Head of caudate nucleus (tissue), 42 donors: Measurements from ENCODE around the gene GPC6.
"Not testable (repeated sequence)": the region's sequence is repeated elsewhere in the genome, so short reads cannot be mapped to it uniquely, and the experiment has no call there.

ENCODE experiments used
- DNase-seq, 42 donors: peaks; one replicate each; pipeline versions ENCODE4 v3.0.0 to v3.0.0-alpha.2; 2020 to 2021; ENCODE audit warnings: mixed read lengths in 7 of 42
- intact Hi-C: fragments of 100-400 bp; cut with DNase I; formaldehyde crosslinking; loops from one replicate; pipeline ENCODE4 v1.15.0; 2022

GPC6 gene

DNA sequence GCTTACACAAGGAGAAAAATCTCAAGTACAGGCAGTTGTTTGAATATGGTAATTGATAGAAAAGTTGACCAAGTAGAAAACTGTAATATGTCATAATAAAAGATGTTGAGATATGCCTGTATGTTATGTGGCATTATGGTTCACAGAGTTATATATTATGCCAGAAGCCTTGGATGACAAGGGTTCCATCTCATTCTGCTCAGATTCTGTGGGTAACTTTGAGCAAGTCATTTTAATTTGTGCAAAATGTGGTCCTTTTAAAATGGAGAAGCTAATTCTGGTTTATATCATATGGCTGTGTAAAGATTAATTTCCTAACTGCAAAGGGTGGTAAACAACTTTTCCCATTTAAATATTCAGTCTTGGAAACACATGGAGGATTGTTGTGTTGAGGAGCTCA, 180.9 kb downstream of the GPC6 start:
- no peak for DNase-seq
- intact Hi-C loops, result no loop called here

DNA sequence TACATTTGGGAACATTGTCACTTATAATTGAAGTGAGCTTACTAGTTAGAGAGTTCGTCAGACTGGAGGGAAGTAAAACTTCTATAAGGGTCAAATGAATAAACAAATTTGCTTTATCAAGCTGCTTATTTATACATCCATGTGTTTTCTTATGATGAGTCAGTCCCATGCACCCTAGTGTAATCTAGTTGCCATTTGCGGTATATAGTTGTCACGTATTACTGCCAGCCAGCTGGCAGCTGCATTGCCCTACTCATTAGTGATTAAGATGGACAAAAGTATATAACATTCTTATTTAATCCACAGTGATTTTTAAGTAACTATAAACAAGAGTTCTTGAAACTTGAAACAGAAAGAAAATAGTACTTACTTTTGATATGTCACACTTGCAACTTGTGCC, 182.4 kb downstream of the GPC6 start:
- intact Hi-C loops, result no loop called here

DNA sequence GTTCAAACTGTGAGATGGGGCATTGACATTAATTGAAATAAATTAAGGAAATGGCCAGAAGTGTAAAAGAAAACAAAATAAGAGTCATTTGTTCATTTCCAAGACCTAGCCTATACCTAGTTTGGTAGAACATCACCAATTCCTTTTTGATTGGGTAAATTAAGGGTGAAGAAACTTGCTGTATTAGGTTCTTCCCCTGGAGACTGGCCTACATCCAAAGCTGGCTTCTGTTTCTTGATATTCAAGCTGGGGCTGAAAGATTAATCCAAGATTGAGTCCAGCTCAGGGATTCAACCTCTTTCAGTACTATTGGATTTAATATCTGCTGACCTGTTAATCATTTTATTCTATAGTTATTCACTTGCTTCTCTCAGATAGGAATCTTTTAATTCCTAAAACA, 183.2 kb downstream of the GPC6 start:
- intact Hi-C loops, result no loop called here
- DNase-seq, result no peak

More for the DNA sequence above, 182.4 kb downstream of the GPC6 start:
- no peak for DNase-seq

DNA sequence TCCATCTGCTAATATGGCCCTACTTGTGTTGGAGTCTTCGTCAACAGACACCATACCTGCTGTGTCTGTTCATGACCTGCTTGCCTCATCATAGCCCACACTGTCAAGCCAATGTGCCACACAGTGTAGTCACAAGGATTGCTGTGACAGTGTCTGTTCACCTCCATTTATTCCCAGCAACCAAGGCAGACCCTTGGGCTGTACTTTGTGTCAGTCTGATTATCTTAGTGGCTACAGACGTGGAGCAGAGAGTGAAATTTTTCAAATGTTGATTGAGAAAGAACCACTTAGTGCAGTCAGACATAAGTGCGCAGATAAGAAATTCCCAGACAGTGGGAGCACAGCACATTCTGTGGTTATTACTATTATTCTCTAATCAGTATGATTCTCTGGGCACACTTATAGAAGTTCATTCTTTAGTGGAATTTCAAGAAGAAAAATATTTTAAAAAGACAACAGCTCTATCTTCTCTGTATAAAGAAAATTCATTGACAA, 184.6 kb downstream of the GPC6 start:
- intact Hi-C loops, result no loop called here
- no peak for DNase-seq

DNA sequence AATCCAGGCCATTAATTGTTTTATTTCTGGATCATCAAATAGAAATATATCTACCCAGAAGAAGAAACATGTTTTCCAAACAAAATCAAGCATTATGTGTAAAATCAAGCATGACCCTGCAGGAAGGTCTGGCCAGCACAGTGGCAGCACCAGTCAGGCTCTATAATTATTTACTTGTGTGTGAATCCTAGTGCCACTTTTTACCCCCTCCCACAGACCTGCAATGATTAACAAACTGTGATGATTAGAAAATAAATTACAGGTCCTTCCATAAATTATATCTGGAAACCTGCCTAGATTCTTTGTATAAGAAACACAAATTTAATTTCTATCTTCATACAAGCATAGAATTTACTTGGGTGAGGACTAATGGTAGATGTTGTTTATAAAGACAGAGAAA, 186.1 kb downstream of the GPC6 start:
- intact Hi-C loops, result no loop called here
- DNase-seq, result no peak

DNA sequence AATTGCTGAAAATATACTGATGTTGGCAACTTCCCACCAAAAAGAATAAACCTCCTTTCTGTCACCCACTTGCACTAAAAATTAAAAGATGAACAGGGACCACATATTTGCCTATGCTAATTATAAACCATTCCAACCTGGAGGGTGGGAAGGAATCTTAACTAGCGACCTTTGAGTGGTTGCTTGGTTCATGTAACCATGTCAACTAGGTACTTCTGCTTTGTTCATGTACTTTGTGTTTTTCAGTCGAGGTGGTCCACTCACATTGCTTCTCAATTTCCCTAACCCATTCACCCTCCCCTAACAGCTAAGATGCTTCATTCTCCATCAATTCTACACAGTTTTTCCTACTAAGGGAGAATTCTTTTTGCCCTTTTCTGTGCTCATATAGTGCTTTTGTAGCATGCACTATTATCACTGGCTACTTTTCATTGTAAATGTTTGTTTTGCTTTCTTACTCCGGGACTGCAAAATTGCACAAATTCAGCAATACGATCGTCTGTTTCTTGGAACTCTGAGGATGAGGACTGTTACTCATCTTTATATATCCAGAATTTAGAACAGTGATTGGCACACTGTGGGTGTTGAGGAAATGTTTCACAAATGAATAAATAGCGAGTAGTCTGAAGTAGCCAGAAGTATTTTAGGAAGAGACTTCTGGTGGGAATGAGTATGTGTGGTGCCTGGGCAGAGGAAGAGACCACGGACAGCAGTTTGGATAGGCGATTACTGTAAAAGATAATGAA, 187.5 kb downstream of the GPC6 start:
- DNase-seq, result no peak
- intact Hi-C loops, result no loop called here

DNA sequence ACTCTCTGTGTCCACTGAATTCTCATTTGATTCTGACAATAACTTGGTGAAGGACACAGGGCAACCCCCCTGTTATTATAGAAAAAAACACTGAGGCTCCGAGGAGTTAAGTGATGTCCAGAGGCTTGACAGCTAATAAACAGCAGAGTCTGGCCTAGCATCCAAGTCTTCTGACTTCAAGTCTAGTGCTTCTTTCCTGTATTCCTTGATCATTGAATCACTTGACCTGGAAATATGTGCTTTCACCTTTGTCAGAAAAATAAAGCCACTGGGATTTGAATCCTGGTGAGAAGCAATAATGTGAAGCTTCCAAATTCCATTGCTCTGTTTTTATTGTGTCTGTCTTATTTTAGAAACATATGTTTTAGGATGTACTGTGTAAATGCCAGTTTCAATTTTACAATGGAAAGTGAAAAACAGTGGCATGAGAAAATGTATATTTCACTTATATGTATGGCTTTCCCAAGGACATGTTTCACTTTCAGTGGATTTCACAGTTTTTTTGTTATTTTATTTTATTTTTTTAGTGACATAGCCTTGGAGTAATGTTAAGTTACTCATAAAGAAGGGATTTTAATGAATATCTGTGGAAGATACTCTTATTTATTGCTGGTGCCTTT, 190.2 kb downstream of the GPC6 start:
- DNase-seq, result no peak
- intact Hi-C loops, result no loop called here

DNA sequence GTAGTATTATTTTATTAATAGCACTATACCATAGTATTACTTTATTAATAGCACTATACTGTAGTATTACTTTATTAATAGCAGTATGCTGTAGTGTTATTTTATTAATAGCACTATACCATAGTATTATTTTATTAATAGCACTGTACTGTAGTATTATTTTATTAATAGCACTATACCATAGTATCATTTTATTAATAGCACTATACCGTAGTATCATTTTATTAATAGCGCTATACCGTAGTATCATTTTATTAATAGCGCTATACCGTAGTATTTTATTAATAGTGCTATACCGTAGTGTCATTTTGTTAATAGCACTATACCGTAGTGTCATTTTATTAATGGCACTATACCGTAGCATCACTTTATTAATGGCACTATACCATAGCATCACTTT, 191.8 kb downstream of the GPC6 start:
- intact Hi-C loops, result no loop called here
- DNase-seq, result no peak

DNA sequence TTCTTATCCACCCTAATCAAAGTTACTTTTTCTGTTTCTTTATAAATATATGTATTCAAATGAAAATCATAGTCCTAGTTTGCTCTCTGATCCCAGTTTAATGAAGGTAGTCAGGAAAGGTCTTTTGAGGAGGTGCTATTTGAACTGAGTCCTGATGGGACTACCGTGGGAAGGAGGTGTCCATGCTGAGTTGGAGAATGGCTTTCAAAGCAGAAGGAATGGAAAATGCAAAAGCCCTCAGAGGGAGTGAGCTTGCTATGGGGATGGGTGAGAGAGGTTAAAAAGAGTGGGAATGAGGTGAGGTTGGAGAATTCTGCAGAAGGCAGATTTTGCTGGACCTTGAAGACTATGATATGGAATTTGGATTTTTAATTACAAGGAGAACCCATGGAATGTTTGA, 193.6 kb downstream of the GPC6 start:
- no peak for DNase-seq
- intact Hi-C loops, result no loop called here

DNA sequence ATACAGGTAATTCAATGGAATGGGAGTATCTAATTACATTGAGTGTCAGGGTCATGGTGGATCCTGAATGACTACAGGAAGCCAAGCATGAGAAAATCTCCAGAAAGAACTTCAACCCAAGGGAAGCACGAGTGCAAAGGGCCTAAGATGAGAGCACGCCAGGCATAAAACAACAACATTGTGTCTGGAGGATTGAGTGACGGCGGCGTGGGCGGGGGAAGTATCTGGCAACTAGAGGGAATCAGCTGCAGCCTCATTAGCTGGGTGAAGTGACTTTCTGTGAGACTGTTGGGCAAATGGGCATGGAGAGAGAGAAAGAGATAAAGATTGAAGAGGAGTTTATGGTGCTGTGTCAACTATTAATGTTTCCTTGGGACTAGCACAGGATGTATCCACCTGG, 194.3 kb downstream of the GPC6 start:
- DNase-seq, result no peak
- intact Hi-C loops, result no loop called here

DNA sequence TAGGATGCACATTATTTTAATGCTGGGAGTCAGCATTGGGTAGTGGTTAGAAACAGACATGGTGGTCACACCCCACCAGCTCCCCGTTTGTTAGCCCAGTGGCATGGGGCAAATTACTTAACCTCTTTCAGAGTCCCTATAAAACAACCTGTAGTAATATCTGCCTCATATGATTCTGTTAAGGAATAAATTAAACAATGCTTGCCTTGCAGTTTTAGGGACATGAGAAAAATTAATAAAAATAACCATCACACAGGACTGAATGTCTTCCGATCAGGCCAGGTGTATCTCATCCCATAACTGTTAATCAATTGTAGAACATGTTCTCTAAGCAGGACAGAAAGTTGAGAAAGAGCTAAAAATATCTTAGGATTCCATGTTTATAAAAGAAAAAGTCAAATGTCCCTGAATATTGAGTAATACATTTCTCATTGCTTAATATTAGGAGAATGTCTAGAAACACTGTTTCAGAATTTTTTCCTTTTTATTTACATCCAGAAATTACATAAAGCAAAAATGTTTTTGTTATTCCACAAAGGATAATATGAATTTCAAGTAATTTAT, 196.5 kb downstream of the GPC6 start:
- DNase-seq, result no peak
- intact Hi-C loops, result no loop called here

DNA sequence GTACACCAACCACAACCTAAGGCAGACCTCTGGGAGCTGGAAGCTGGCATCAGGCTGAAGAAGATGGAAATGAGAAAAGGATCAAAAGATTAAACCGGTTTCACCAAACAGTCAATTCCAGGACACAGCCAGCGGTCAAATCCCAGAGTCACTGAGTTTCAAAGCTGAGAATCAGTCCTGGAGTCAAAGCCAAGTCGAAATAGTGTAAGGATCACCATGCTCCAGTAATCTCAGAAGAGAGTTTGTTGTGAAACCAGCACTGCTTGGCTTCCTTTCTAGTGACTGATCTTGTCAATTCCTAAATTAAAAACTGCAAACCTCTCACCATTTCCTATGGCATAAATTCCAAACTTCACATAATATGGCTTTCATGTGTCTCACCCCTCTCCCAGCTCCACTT, 198.8 kb downstream of the GPC6 start:
- intact Hi-C loops, result no loop called here
- DNase-seq, result no peak

DNA sequence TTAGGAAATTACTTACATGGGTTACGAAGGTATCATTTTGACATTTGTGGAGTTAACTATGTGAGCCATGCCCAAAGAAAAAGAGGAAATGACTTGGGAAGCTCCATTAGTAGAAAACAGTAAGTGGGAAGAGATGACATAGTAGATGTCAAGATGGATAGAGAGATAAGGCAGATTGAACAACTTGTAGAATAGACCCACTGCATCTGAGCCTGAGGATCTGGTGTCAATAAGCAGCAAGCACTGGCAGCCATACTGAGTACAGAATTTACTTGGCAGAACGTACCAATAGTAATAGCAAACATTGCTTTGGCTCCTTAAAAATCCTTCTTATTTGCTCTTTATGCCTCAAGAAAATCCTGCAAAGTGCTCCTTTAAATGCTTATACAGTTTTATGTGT, 203.8 kb downstream of the GPC6 start:
- intact Hi-C loops, result no loop called here
- DNase-seq, result no peak

DNA sequence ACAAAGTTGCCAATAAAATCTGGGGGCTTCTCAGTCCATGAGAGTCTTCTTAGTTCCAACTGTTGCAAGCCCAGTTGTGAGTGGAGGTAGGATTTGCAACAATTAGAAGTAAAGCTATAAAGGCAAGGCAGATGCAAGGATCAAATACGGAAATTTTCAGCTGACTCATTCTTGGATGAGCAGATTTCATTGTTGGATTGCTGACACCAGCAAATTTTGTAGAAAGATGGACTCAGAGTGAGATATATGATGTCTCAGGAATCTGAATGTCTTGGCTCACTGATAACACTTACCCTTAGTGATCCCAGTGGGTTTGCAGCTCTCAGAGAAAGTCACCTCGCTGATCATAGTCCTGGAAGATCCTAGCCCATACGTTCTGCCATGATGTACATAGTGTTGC, 209.0 kb downstream of the GPC6 start:
- no peak for DNase-seq
- intact Hi-C loops, result no loop called here

DNA sequence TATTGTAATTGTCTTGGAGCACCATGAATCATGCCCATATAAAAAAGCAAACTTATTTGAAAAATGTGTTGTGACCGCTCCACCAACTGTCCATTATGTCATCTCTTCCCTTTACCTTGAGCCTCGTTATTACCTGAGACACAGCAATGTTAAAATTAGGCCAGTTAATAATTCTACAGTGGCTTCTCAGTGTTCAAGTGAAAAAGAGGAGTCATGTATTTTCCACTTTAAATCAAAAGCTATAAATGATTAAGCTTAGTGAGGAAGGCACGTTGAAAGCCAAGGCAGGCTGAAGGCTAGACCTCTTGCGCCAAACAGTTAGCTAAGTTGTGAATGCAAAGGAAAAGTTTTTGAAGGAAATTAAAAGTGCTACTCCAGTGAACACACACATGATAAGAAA, 210.5 kb downstream of the GPC6 start:
- no peak for DNase-seq
- intact Hi-C loops, result no loop called here

DNA sequence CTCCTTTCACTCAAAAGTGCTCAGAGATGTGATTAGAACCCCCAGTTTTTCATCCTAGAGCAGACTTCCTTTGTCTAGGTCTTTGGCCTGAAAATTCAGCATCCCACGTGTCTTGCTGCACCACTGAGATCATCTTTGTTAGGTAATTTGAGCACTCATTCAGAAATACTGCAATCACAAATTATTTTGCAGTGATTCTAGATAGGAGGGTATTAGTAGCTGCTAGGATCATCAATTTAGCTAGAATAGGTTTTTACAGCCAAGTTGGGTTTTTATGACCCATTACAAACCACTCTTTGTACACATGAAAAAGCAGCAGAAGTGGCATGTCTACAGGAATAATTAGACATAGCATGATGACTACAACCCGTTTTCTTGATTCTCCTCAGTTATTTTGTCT, 219.6 kb downstream of the GPC6 start:
- no peak for DNase-seq
- intact Hi-C loops, result no loop called here

DNA sequence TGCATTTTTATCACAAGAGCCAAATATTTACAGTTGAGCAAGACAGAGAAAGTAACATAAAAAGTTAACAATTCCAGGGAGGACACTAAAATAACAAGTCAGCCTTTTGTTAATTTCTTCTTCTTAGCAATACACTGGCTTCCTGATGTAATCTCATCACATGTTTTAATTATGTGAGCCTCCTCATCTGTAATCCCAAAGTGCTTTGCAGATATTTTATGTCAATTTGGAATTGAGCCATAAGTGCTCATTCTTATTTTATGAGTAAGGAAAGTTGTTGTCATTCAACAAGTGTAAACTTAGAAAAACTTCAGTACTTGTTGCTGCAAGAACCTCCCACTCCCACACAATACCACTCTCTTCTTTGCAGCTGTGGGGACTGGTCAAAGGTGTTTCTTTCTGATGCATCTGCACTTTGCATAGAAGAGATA, 223.6 kb downstream of the GPC6 start:
- intact Hi-C loops, result no loop called here
- DNase-seq, result no peak

DNA sequence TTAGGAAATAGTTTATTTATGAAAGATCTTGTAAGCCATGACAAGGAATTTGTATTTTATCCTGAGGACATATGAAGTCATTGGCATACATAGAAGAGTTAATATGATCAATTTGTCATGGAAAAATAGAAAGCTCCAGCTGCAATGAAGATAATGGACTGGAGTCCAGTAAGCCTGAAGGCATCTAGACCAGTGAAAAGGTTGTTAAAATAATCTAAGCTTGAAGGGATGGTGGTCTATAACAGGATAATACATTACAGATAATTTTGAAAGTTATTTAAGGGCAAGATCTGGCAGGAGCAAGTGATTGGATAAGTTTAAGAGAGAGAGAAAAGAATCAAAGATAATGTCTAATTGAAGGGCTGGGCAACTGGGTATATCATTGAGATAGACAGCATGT, 224.2 kb downstream of the GPC6 start:
- intact Hi-C loops, result no loop called here
- DNase-seq, result no peak

DNA sequence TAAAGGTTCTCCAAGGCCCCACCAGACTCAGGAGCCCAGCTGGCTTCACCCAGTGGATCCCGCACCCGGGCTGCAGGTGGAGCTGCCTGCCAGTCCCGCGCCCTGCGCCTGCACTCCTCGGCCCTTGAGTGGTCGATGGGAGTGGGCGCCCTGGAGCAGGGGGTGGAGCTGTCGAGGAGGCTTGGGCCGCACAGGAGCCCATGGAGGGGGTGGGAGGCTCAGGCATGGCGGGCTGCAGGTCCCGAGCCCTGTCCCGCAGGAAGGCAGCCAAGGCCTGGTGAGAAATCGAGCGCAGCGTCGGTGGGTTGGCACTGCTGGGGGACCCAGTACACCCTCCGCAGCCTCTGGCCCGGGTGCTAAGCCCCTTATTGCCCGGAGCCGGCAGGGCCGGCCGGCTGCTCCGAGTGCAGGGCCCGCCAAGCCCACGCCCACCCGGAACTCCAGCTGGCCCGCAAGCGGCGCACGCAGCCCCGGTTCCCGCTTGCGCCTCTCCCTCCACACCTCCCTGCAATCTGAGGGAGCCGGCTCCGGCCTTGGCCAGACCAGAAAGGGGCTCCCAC, 228.1 kb downstream of the GPC6 start:
- DNase-seq, intact Hi-C loops: not testable (repeated sequence)

DNA sequence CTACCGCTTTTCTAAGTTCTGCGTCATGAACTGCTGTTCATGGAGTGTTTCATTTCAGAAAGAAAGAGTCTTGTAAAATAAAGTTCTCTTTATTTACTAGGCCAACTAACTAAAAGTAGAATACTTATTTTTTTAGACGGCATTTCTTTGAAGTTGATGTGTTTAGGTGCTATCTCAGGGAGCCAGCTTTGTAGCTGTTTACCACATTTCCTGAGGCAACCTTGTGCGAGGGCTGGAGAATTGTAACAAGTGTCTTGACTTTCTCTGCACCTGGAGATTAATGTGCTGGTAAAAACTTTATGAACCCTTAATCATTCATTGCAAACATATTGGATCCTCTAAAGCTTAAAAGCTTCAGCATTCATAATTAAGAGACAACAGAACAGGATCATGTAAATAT, 229.3 kb downstream of the GPC6 start:
- intact Hi-C loops, result no loop called here

DNA sequence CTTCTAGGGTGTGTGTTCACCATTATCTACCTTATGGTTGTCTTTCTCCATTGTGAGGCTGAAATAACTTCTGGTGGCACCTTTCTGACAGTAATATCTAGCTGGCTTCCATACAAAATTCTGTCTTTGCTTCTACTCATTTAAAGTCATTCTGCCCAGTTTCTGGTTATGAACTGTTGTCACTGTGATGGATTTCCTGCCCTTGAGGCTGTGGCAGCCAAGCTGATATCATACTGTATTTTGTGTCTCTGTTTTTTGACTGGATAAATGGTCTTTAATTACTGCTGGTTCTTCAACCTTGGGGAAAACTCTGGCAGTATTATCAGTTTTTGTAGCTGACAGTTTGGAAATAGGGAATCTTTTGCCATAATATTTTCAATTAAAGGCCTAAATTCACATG, 233.4 kb downstream of the GPC6 start:
- intact Hi-C loops, result no loop called here
- DNase-seq, result no peak

More for the DNA sequence above, 229.3 kb downstream of the GPC6 start:
- DNase-seq, result no peak
